GM12892 (cell line): Measurements from ENCODE around the gene PRDM10.

Experiments
- DNase-seq: peaks from one replicate; pipeline ENCODE4 v3.0.0; 2011; ENCODE audit not compliant: insufficient read length
- FAIRE-seq: peaks from 2 replicates; lab custom pipeline; 2011; peaks lifted over from hg19 to GRCh38; lab: Jason Lieb, UNC
- POLR2A ChIP-seq: IDR thresholded peaks from 2 replicates; pipeline ENCODE4 v1.6.1; 2011; ENCODE audit warnings: low read depth, low read length, control low read depth
- POLR2AphosphoS5 ChIP-seq: IDR thresholded peaks from 2 replicates; pipeline ENCODE4 v1.6.1; 2011; ENCODE audit warnings: low read depth, low read length, control low read depth
- TAF1 ChIP-seq: IDR thresholded peaks from 2 replicates; pipeline ENCODE4 v1.6.1; 2011; ENCODE audit warnings: low read depth, mild to moderate bottlenecking, control low read depth, low read length, borderline replicate concordance

The PRDM10 gene

DNA sequence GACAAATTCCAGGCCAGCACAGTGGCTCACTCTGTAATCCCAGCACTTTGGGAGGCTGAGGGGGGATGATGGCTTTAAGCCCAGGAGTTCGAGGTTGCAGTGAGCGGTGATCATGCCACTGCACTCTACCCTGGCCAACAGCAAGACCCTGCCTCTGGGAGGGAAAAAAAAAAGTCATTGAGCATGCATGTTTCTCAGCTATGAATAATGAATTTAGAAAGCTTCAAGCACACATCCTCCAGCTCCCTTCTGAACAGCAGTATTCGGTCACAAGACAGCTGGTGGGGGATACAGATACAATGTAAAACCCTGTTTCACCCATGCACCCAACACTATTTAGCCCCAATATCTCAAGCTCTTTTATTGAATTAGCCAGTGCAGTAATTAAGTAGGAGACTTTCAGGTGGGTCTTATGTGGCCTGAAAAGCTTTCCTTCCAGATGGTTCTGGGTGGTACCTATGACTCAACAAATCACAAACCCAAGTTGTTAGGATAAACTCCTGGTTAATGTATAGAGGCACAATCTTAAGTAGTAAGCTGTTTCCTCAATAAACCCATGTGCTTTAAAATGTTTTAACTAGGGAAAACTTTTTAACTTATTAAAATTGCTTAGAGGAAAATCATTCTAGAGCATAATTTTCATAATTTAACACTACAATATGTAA, 13.4 kb downstream of the PRDM10 start:
- TF ChIP-seq POLR2A (no peak), POLR2AphosphoS5 (no peak), TAF1 (no peak)
- FAIRE-seq, result no peak
- no peak for DNase-seq

DNA sequence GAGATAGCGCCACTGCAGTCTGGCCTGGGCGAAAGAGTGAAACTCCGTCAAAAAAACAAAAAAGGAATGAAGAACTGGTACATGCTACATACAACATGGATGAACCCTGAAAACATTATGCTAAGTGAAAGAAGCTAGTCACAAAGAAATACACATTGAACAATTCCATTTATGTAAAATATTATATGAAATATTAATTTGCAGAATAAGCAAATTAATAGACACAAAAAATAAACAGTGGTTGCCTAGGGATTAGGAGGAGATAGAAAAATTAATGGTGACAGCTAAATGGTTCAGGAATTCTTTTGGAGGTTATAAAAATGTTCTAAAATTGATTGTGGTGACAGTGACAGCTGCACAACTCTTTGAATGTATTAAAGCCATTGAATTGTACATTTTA, 14.7 kb downstream of the PRDM10 start:
- no peak for TF ChIP-seq POLR2AphosphoS5
- TF ChIP-seq POLR2A, result no peak
- no peak for TF ChIP-seq TAF1
- FAIRE-seq, result no peak
- DNase-seq, result no peak

DNA sequence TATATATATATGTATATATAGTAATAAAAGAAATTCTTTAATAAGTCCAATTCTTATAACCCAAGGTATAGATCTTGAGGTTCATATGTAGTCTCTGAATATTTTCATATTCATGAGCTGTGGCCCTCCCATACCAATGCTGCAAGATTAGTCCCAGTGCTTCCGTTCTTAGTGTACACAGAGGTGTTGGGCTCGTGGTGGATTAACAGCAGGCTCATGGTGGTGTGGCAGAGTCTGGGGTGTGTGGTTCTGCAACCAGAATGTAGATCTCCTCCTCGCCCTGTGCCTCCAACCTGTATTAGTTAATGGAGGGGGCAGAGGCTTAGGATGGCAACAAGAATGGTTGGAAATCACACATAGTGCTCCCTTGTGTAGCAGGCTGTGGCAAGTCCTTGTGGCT, 16.8 kb downstream of the PRDM10 start:
- TF ChIP-seq TAF1, result no peak
- no peak for TF ChIP-seq POLR2AphosphoS5
- no peak for TF ChIP-seq POLR2A
- FAIRE-seq (peak; percentile 36), DNase-seq (no peak)

DNA sequence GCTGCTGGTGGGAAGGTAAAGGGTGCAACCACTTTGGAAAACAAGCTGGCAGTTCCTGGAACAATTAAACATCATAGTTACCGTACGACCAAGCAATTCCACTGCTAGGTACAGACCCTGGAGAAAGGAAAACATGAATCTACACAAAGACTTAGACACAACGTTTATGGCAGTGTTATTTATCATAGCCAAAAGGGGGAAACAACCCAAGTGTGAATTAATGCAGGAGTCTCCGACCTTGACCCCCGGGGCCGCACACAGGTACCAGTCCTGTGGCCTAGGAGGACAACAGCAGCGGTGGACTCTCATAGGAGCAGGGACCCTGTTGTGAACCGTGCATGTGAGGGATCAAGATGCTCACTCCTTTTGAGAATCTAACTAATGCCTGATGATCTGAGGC, 22.5 kb downstream of the PRDM10 start:
- TF ChIP-seq POLR2AphosphoS5 (no peak), POLR2A (no peak), TAF1 (no peak)
- DNase-seq (no peak), FAIRE-seq (no peak)

DNA sequence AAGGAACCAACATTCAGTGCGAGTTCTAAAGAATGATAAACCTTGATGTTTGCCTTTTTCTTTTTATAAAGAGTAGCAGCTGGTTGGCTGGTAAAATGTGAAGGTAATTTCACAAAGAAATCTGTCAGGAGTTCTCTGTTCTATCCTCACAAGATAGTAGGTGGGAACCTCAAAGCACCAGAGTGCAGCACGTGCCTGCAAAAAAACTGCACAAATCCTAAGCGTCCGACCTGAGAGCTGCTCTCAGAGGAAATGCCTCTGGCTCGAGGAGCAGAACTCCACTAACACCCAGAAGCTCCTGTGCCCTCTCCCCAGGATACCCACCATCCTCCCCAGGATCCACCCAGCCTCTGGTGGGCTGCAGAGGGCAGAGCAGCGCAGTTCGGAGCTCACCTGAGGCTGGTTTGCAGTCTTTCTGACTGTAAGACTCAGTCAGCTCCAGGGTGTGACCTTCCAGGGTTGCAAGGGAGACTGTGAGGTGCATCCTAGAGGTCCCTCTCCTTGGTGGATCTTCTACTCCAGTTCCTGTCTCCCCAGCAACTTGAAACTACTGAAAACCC, 23.5 kb downstream of the PRDM10 start:
- TF ChIP-seq TAF1, result no peak
- no peak for TF ChIP-seq POLR2AphosphoS5
- TF ChIP-seq POLR2A, result no peak
- DNase-seq (no peak), FAIRE-seq (no peak)

DNA sequence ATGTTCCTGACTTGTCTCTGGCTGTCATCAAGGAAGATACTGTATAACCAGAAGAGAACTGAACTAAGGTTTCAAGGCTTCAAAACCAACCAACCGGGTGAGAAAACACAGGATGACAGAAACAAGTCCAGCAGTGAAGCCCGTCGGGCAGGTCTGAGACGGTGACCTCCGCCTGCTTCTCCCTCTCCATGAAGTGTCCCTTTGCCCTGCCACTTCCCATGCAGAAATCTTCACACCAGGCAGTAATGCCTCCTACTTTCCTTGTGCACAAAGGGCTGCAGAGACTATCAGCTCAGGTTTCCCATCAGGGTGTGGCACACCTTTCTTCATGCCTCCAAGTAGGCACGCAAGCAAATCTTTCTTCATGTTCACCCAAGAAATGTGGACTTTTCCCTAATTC, 24.2 kb downstream of the PRDM10 start:
- TF ChIP-seq TAF1 (no peak), POLR2AphosphoS5 (no peak), POLR2A (no peak)
- FAIRE-seq, result no peak
- DNase-seq, result no peak

DNA sequence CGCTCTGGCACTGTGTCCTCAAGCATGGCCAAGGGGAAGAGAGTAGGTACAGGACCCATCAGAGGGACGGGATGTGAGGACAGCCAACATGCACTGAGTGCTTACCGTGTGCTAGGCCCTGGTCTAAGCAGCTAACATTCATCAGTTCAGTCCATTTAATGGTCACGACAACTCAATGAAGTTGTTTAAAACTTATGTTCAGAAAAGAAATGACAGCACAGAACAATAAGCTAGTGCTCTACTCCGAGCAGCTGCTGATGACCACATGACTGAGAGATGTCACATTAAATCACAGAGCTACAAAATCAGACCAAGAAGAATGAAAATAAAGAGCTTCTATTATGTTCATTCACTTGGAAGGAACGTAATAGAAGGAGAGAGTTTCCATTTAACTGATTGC, 26.3 kb downstream of the PRDM10 start:
- FAIRE-seq, result peak; percentile 33
- TF ChIP-seq TAF1, result no peak
- TF ChIP-seq POLR2AphosphoS5, result no peak
- TF ChIP-seq POLR2A, result no peak
- no peak for DNase-seq

DNA sequence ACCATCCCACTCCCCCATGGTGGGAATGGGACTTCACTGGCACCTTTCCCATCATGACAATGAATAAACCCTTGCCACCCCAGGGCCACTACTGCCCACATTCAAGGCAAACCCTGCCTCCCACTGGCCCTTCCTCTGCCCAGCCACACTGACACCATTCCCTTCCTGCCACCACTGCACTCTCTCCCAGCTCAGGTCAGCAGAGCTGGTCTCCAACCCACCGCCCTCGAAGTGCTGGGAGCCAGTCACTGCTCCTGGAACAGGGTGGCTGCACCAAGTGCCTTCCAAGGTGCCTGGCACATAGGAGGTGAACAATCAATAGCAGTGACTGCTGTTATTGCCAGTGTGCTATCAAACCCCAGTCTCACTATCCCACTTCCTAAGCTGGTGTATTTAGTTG, 27.1 kb downstream of the PRDM10 start:
- FAIRE-seq (peak; percentile 67), DNase-seq (no peak)
- TF ChIP-seq TAF1 (no peak), POLR2A (no peak), POLR2AphosphoS5 (no peak)

DNA sequence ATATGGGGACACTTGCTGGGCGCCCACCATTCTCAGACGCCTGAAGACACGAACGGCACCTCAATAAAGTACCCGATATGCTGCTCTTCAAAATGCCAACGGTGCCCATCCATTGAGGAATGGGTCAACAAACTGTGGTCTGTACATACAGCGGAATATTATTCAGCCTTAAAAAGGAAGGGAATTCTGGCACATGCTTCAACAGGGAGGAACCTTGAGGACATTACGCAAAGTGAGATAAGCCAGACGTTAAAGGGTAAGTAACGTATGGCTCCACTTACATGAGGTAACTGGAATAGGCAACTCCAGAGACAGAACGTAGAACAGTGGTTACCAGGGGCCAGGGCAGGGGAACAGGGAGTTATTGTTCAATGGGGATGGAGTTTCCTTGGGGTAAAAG, 28.0 kb downstream of the PRDM10 start:
- DNase-seq (no peak), FAIRE-seq (no peak)
- TF ChIP-seq POLR2AphosphoS5 (no peak), TAF1 (no peak)

DNA sequence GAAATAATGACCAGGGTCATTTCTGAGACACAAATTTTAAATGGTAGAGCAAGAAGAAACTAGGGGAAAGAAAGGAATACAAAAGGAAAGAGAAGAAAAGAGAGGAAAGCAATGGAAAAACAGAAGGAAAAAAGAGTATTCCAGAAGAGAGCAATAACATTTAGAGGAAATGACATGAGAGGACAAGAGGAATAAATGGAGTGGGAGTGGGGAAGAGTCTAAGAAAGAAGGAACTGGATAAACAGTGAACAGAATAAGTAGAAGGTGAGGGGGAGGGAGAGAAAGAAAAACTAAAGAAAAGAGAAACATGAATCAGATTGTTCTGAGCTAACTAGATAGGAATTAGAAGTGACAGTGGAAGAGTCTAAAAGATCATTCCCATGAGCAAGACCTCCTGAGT, 28.4 kb downstream of the PRDM10 start:
- FAIRE-seq, result no peak
- DNase-seq, result no peak
- no peak for TF ChIP-seq TAF1
- TF ChIP-seq POLR2AphosphoS5, result no peak
- no peak for TF ChIP-seq POLR2A

DNA sequence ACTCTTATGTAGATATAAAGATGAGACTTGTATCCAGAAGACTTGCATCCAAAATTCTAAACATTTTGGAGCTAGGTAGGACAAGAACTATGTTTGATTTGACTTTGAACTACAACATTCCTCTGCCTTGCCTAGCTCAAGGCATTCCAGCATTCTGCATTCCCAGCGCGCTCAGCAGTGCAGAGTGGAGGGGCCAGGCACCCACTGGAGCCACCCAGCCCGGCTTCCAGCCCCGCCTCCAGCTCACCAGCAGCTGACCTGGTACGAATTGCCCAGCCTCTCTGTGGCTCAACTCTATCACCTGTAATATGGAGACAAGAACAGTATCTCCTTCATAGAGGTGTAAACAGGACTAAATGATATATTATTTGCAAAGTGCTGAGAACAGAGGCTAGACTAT, 28.8 kb downstream of the PRDM10 start:
- no peak for FAIRE-seq
- TF ChIP-seq POLR2A, result no peak
- TF ChIP-seq TAF1, result no peak
- no peak for TF ChIP-seq POLR2AphosphoS5
- DNase-seq, result no peak

DNA sequence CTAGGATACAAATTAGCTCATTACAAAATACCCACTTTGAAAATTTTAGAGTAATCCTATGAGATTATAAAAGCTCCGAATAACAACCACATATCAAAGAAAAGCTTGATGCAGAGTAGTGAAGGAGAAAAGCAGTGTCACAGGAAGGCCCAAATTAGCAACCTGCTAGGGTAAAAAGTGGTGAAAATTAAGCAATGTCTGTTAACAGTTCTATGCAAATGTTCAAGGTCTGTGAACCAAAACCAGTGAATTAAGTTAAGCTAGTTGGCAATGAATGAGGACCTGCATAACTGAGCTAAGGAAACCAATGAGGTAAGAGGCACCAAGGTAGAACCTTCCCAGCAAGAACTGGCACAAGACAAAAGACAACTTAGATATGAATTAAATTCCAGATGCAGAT, 29.6 kb downstream of the PRDM10 start:
- no peak for DNase-seq
- TF ChIP-seq POLR2AphosphoS5 (no peak), POLR2A (no peak), TAF1 (no peak)
- peak; percentile 75 for FAIRE-seq
